Measurements from ENCODE around the gene IQCE. TPM values are rescaled to one million over a fixed set of nuclear protein-coding genes. Genes with fewer than 3 reads are reported as not detected.
A peak's percentile ranks its signal among the peaks of the same experiment; 100 is the strongest.

The IQCE gene
- total RNA-seq, 2 experiments from 2014 or later = 8.5 to 10.7 TPM

DNA sequence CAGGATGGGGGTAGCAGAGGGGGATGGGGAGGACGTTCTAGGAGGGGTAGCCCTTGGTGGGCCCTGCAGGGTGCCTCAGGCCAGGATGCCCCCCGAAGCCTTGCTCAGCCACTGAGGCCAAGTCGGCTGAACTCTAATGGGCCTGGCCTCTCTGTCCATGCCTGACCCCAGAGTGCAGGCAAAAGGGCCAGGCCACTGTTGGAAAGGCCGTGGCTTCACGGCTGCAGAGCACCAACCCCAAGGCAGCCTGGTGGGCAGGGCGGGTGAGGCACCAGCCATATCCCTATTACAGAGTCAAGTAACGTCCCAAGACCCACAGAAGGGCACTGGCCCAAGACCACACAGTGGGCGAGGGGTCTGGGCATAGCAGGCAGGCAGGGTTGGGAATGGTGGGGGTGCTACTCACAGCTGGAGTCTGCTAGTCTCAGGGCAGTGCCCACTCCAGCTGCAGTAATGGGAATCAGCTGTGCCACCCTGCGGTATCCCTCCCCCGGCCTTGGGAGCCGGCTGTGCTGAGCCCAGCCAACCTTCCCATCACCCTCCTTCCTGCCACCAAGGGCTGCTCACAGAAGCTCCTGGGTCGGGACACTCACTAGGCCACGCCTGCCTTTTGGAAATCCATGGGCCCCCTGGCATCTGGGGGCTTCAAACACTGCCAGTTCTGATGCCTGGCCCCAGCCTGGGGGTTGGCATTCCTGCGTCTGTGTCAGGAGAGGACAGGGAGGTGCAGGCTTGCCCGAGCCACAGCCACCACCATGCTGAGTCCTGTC lies 43.2 kb upstream of the IQCE start:
- intact Hi-C loops (cut with micrococcal nuclease) = no loop called here
- CTCF ChIA-PET = interaction anchor here (1.3 kb wide), 1 partner anchor 46 kb away, joined by 3 read pairs; no protein-coding TSS in a partner anchor
- Mint-ChIP-seq H3K4me1 (ENCODE audit: low read depth) (peaks cover 34% of the 10 kb centered on the region), H3K9me3 (no peaks in the 10 kb centered on the region), H3K27me3 (no peaks in the 10 kb centered on the region), H3K4me3 (no peak overlapping the region), H3K27ac (no peak overlapping the region), H3K36me3 (peaks cover 2% of the 10 kb centered on the region)
- DNase-seq = no peak
- POLR2A ChIA-PET = no interaction called here

- H3K27me3 Mint-ChIP-seq = no peaks in the 10 kb centered on the region
- no peaks in the 10 kb centered on the region for H3K9me3 Mint-ChIP-seq
- H3K27ac Mint-ChIP-seq = peak overlapping the region; percentile 13
- H3K4me3 Mint-ChIP-seq = no peak overlapping the region
- H3K4me1 Mint-ChIP-seq (ENCODE audit: low read depth) = peaks cover 32% of the 10 kb centered on the region
- H3K36me3 Mint-ChIP-seq = peaks cover 3% of the 10 kb centered on the region
- ChIA-PET POLR2A (no interaction called here), CTCF (interaction anchor here (1.3 kb wide), 1 partner anchor 47 kb away, joined by 3 read pairs; no protein-coding TSS in a partner anchor)
- intact Hi-C loops (cut with micrococcal nuclease) = no loop called here
- no peak for DNase-seq
Observed at GRCh38 chr7:2516194-2516555, 42.6 kb upstream of the IQCE start.

- Mint-ChIP-seq H3K4me1 (ENCODE audit: low read depth) (peaks cover 30% of the 10 kb centered on the region), H3K4me3 (no peak overlapping the region), H3K27ac (no peak overlapping the region), H3K9me3 (no peaks in the 10 kb centered on the region), H3K27me3 (no peaks in the 10 kb centered on the region), H3K36me3 (peaks cover 3% of the 10 kb centered on the region)
- intact Hi-C loops (cut with micrococcal nuclease) = no loop called here
- DNase-seq = no peak
- ChIA-PET POLR2A (no interaction called here), CTCF (no interaction called here)
Observed at GRCh38 chr7:2517026-2517425, 41.8 kb upstream of the IQCE start.

GRCh38 chr7:2517678-2518507 lies 40.9 kb upstream of the IQCE start:
- Mint-ChIP-seq H3K36me3 (peaks cover 5% of the 10 kb centered on the region), H3K4me3 (peak overlapping the region; percentile 56), H3K27me3 (no peaks in the 10 kb centered on the region), H3K27ac (peak overlapping the region; percentile 28), H3K9me3 (no peaks in the 10 kb centered on the region), H3K4me1 (ENCODE audit: low read depth) (peaks cover 26% of the 10 kb centered on the region)
- no peak for DNase-seq
- intact Hi-C loops (cut with micrococcal nuclease) = no loop called here
- POLR2A ChIA-PET = no interaction called here
- CTCF ChIA-PET = no interaction called here

- peak overlapping the region; percentile 67 for H3K4me3 Mint-ChIP-seq
- H3K4me1 Mint-ChIP-seq (ENCODE audit: low read depth) = peaks cover 24% of the 10 kb centered on the region
- H3K27me3 Mint-ChIP-seq = no peaks in the 10 kb centered on the region
- no peak for DNase-seq
- CTCF ChIA-PET = no interaction called here
- POLR2A ChIA-PET = interaction anchor here (0.7 kb wide), 1 partner anchor 8 kb away, joined by 4 read pairs; no protein-coding TSS in a partner anchor
- H3K9me3 Mint-ChIP-seq = no peaks in the 10 kb centered on the region
- H3K36me3 Mint-ChIP-seq = peaks cover 8% of the 10 kb centered on the region
- intact Hi-C loops (cut with micrococcal nuclease) = loop anchor here (1.0 kb wide), 1 partner anchor 7 kb away; no protein-coding TSS in a partner anchor
- peak overlapping the region; percentile 18 for H3K27ac Mint-ChIP-seq
Observed at GRCh38 chr7:2518737-2519118, 40.1 kb upstream of the IQCE start.

GRCh38 chr7:2519119-2519930 lies 39.5 kb upstream of the IQCE start, which contains the start of gene LFNG:
Gene LFNG (plus strand): TSS chr7:2519774. CDS start chr7:2519862, 88 bp downstream.
- H3K4me3 Mint-ChIP-seq = peak within 1 kb of the TSS; percentile 97
- ChIA-PET POLR2A (interaction anchor here (0.7 kb wide), 1 partner anchor 9 kb away, joined by 4 read pairs; no protein-coding TSS in a partner anchor), CTCF (interaction anchor here (1.2 kb wide), 1 partner anchor 35 kb away, joined by 3 read pairs; no protein-coding TSS in a partner anchor)
- no peaks in the 10 kb centered on the region for H3K27me3 Mint-ChIP-seq
- H3K36me3 Mint-ChIP-seq = peaks cover 8% of the 10 kb centered on the region
- intact Hi-C loops (cut with micrococcal nuclease) = loop anchor here (1.0 kb wide), 1 partner anchor 8 kb away; no protein-coding TSS in a partner anchor
- no peaks in the 10 kb centered on the region for H3K9me3 Mint-ChIP-seq
- peaks cover 27% of the 10 kb centered on the region for H3K4me1 Mint-ChIP-seq (ENCODE audit: low read depth)
- H3K27ac Mint-ChIP-seq = peak within 1 kb of the TSS; percentile 81
- DNase-seq = peak; percentile 86

GRCh38 chr7:2520131-2520760 lies 38.5 kb upstream of the IQCE start:
- Mint-ChIP-seq H3K4me1 (ENCODE audit: low read depth) (peaks cover 27% of the 10 kb centered on the region), H3K27me3 (no peaks in the 10 kb centered on the region), H3K27ac (peak overlapping the region; percentile 81), H3K36me3 (peaks cover 8% of the 10 kb centered on the region), H3K4me3 (peak overlapping the region; percentile 97), H3K9me3 (no peaks in the 10 kb centered on the region)
- intact Hi-C loops (cut with micrococcal nuclease) = loop anchor here (5.0 kb wide), 2 partner anchors 43 to 118 kb away; partner anchors contain the start of genes CHST12 and GRIFIN
- ChIA-PET CTCF (interaction anchor here (0.9 to 1.2 kb wide), 2 partner anchors 34 to 35 kb away, joined by 3 read pairs; partner anchors contain the start of gene BRAT1), POLR2A (interaction anchor here (0.7 to 1.0 kb wide), 2 partner anchors 9 to 36 kb away, joined by 3 read pairs; no protein-coding TSS in a partner anchor)
- peak; percentile 62 for DNase-seq

GRCh38 chr7:2520761-2521290 lies 38.0 kb upstream of the IQCE start:
- no peaks in the 10 kb centered on the region for H3K27me3 Mint-ChIP-seq
- CTCF ChIA-PET = interaction anchor here (0.9 to 1.2 kb wide), 2 partner anchors 33 to 35 kb away, joined by 3 read pairs; partner anchors contain the start of gene BRAT1
- peak overlapping the region; percentile 97 for H3K4me3 Mint-ChIP-seq
- H3K9me3 Mint-ChIP-seq = no peaks in the 10 kb centered on the region
- H3K4me1 Mint-ChIP-seq (ENCODE audit: low read depth) = peaks cover 30% of the 10 kb centered on the region
- POLR2A ChIA-PET = interaction anchor here (0.9 to 2.5 kb wide), 4 partner anchors 9 to 19 kb away, joined by 3 to 18 read pairs (median 4); no protein-coding TSS in a partner anchor
- H3K27ac Mint-ChIP-seq = peak overlapping the region; percentile 81
- peaks cover 8% of the 10 kb centered on the region for H3K36me3 Mint-ChIP-seq
- DNase-seq = no peak
- intact Hi-C loops (cut with micrococcal nuclease) = loop anchor here (5.0 kb wide), 2 partner anchors 44 to 119 kb away; partner anchors contain the start of genes CHST12 and GRIFIN

DNA sequence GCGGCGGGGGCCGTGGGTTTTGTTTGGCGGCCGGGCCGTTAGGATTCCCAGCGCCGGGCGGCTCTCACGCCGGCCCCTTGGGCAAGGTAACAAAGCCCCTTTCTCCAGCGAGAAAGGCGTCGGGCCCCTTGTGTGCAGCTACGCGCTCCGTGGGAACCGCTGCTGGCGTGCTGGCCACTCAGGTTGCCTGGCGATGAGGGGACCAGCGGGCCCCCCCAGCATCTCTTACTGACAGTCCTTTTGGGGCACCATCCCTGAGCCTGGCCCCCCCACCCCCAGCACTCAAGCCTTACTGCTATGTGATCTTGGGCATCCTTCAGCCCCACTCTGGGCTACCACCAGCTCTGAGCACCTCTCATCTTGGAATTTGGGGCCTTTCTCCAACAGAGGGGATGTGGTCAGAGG lies 37.4 kb upstream of the IQCE start:
- Mint-ChIP-seq H3K27ac (peak overlapping the region; percentile 83), H3K27me3 (no peaks in the 10 kb centered on the region), H3K9me3 (no peaks in the 10 kb centered on the region), H3K4me1 (ENCODE audit: low read depth) (peaks cover 34% of the 10 kb centered on the region), H3K36me3 (peaks cover 8% of the 10 kb centered on the region), H3K4me3 (peak overlapping the region; percentile 87)
- intact Hi-C loops (cut with micrococcal nuclease) = loop anchor here (5.0 kb wide), 2 partner anchors 44 to 119 kb away; partner anchors contain the start of genes CHST12 and GRIFIN
- ChIA-PET POLR2A (interaction anchor here (0.9 to 2.5 kb wide), 3 partner anchors 9 to 18 kb away, joined by 3 to 18 read pairs (median 5); no protein-coding TSS in a partner anchor), CTCF (interaction anchor here (0.9 to 1.5 kb wide), 2 partner anchors 34 to 53 kb away, joined by 3 read pairs; partner anchors contain the start of gene BRAT1)
- DNase-seq = no peak

DNA sequence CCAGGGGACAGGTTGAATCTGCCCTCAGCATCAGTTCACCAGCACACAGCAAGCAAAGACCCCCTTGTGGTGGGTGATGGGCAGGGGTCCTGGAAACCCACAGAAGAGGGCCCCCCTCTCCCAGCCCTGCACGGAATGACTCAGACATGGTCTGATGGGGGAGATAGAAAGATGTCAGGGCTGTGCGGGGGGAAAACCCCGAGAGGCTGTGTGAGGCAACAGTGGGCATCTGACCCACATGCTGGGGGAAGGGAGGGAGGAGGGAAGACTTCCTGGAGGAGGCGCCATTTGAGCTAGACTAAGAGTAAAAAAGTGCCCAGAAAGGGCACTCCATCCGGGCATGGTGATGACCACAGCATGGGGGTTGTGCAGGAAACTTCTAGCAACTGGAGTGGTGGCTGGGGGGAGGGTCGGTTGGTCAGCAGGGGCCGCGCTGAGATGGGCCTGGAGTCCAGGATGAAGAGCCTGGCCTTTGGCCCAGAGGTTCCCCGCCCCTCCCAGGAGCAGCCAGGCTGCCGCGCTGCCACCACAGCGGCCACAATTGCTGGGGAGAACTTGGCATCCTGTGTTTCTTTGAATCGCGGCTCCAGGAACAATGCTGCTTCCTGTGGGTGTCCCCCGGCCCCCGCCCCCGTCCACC lies 36.7 kb upstream of the IQCE start:
- ChIA-PET CTCF (interaction anchor here (1.5 kb wide), 1 partner anchor 54 kb away, joined by 3 read pairs; no protein-coding TSS in a partner anchor), POLR2A (interaction anchor here (1.0 to 2.5 kb wide), 2 partner anchors 8 to 11 kb away, joined by 5 to 18 read pairs; no protein-coding TSS in a partner anchor)
- H3K9me3 Mint-ChIP-seq = no peaks in the 10 kb centered on the region
- H3K27me3 Mint-ChIP-seq = no peaks in the 10 kb centered on the region
- peaks cover 39% of the 10 kb centered on the region for H3K4me1 Mint-ChIP-seq (ENCODE audit: low read depth)
- peak overlapping the region; percentile 87 for H3K4me3 Mint-ChIP-seq
- H3K27ac Mint-ChIP-seq = peak overlapping the region; percentile 83
- intact Hi-C loops (cut with micrococcal nuclease) = loop anchor here (1.0 to 5.0 kb wide), 4 partner anchors 8 to 120 kb away; partner anchors contain the start of genes CHST12 and GRIFIN
- H3K36me3 Mint-ChIP-seq = peaks cover 8% of the 10 kb centered on the region
- peak; percentile 90 for DNase-seq
